SK-N-SH (cell line): ENCODE results near the gene GUK1. TPM values are rescaled to one million over a fixed set of nuclear protein-coding genes. Genes with fewer than 3 reads are reported as not detected.

ENCODE experiments used
- CTCF ChIA-PET: fragments of 300-600, 350-600 bp; formaldehyde crosslinking; extraction: SDS; loops from one replicate; lab custom pipeline; 2021; lab: Yijun Ruan, JAX
- POLR2A ChIA-PET: fragments of 350-600 bp; sonication (Branson Sonifier 250); formaldehyde crosslinking; extraction: SDS; loops from one replicate; lab custom pipeline; 2020; ENCODE audit warnings: antibody characterized with exemption, inconsistent platforms; lab: Yijun Ruan, JAX
- DNase-seq: peaks from one replicate; pipeline ENCODE4 v3.0.0; 2012
- H2AFZ ChIP-seq: fragments of 200-600 bp; sonication (generic); 2 replicates; pipeline ENCODE4 v1.8.1; 2016; ENCODE audit warnings: antibody characterized with exemption, mild to moderate bottlenecking, low read depth
- H3F3A ChIP-seq: fragments of 200-600 bp; sonication (generic); replicated peaks from 2 replicates; pipeline ENCODE3; 2016; ENCODE audit warnings: antibody characterized with exemption, mild to moderate bottlenecking; ENCODE audit not compliant: insufficient read depth
- H3K27ac ChIP-seq, 2 experiments: fragments of 200-500 bp in 1 of 2; fragments of 200-600 bp in 1 of 2; sonication (Bioruptor generic) in 1 of 2; sonication (generic), shearing (Covaris generic) in 1 of 2; 2 replicates each; pipeline versions ENCODE4 v1.5.1 to v1.6.1; 2014 to 2016; ENCODE audit warnings: low read depth in 2 of 2, inconsistent platforms in 1 of 2, low read length in 1 of 2, mild to moderate bottlenecking in 1 of 2, mixed read lengths in 1 of 2
- H3K27me3 ChIP-seq: fragments of 200-600 bp; sonication (generic), shearing (Covaris generic); 2 replicates; pipeline ENCODE4 v1.6.1; 2016; ENCODE audit warnings: mixed run types; ENCODE audit not compliant: insufficient read depth
- H3K36me3 ChIP-seq, 2 experiments: fragments of 200-500 bp in 1 of 2; fragments of 200-600 bp in 1 of 2; sonication (Bioruptor generic) in 1 of 2; sonication (generic) in 1 of 2; replicated peaks in 1 of 2; 2 replicates each; pipeline versions ENCODE3 to v1.5.1; 2014 to 2016; ENCODE audit warnings: low read length in 1 of 2, mild to moderate bottlenecking in 1 of 2; ENCODE audit not compliant: insufficient read depth in 2 of 2, control insufficient read depth in 1 of 2
- H3K4me1 ChIP-seq, 2 experiments: fragments of 200-500 bp in 1 of 2; fragments of 200-600 bp in 1 of 2; sonication (Bioruptor generic) in 1 of 2; sonication (generic), shearing (Covaris generic) in 1 of 2; 2 replicates each; pipeline versions ENCODE4 v1.5.1 to v1.6.1; 2014 to 2016; ENCODE audit warnings: low read depth in 1 of 2, low read length in 1 of 2, mixed run types in 1 of 2; ENCODE audit not compliant: insufficient read depth in 2 of 2, control insufficient read depth in 1 of 2
- H3K4me2 ChIP-seq: fragments of 200-600 bp; sonication (generic), shearing (Covaris generic); 2 replicates; pipeline ENCODE4 v1.6.1; 2017; ENCODE audit warnings: mixed run types
- H3K4me3 ChIP-seq, 2 experiments: fragments of 200-500 bp in 1 of 2; fragments of 200-600 bp in 1 of 2; sonication (Bioruptor generic) in 1 of 2; sonication (generic), shearing (Covaris generic) in 1 of 2; 2 replicates each; pipeline versions ENCODE4 v1.5.1 to v1.8.1; 2014 to 2016; ENCODE audit warnings: low read depth in 2 of 2, inconsistent platforms in 1 of 2, low read length in 1 of 2, mild to moderate bottlenecking in 1 of 2, mixed read lengths in 1 of 2, moderate library complexity in 1 of 2
- H3K79me2 ChIP-seq: fragments of 200-600 bp; sonication (generic); 2 replicates; pipeline ENCODE4 v1.8.1; 2017; ENCODE audit warnings: mild to moderate bottlenecking; ENCODE audit not compliant: insufficient read depth
- H3K9ac ChIP-seq: fragments of 200-600 bp; sonication (generic); 2 replicates; pipeline ENCODE4 v1.6.1; 2017; ENCODE audit warnings: mixed run types
- H3K9me2 ChIP-seq: fragments of 200-600 bp; sonication (generic); 2 replicates; pipeline ENCODE4 v1.6.1; 2017; ENCODE audit warnings: mixed run types
- H3K9me3 ChIP-seq: fragments of 200-600 bp; sonication (generic); 2 replicates; pipeline ENCODE4 v1.6.1; 2017; ENCODE audit warnings: mixed run types, mild to moderate bottlenecking, moderate library complexity
- H4K20me1 ChIP-seq: fragments of 200-600 bp; sonication (generic); 2 replicates; pipeline ENCODE4 v1.6.1; 2017; ENCODE audit warnings: mild to moderate bottlenecking, mixed run types; ENCODE audit not compliant: insufficient read depth
- CTCF ChIP-seq: fragments of 200-600 bp; sonication (generic); IDR thresholded peaks from 2 replicates; pipeline ENCODE4 v1.6.1; 2017; ENCODE audit warnings: antibody characterized with exemption, mild to moderate bottlenecking, moderate library complexity
- EP300 ChIP-seq, 2 experiments: IDR thresholded peaks; 2 replicates each; pipeline versions ENCODE4 v1.4.0 to v1.6.1; 2012; ENCODE audit warnings: borderline replicate concordance in 1 of 2, low read depth in 1 of 2, low read length in 1 of 2
- FOSL2 ChIP-seq: IDR thresholded peaks from 2 replicates; pipeline ENCODE4 v1.4.0; 2012; ENCODE audit warnings: low read depth, mild to moderate bottlenecking, moderate library complexity, borderline replicate concordance
- FOXM1 ChIP-seq: IDR thresholded peaks from 2 replicates; pipeline ENCODE4 v1.4.0; 2012; ENCODE audit warnings: low read depth, mild to moderate bottlenecking
- MAX ChIP-seq: IDR thresholded peaks from 2 replicates; pipeline ENCODE4 v1.4.0; 2012; ENCODE audit warnings: low read depth
- MEF2A ChIP-seq: IDR thresholded peaks from 2 replicates; pipeline ENCODE4 v1.4.0; 2012; ENCODE audit warnings: low read depth, borderline replicate concordance
- MXI1 ChIP-seq: IDR thresholded peaks from 2 replicates; pipeline ENCODE4 v1.6.1; 2012; ENCODE audit warnings: mild to moderate bottlenecking, low read depth, low read length, improper control_type of control experiment
- NFIC ChIP-seq: IDR thresholded peaks from 2 replicates; pipeline ENCODE4 v1.4.0; 2012; ENCODE audit warnings: borderline replicate concordance
- NRF1 ChIP-seq: IDR thresholded peaks from 2 replicates; pipeline ENCODE4 v1.6.1; 2012; ENCODE audit warnings: low read depth, mild to moderate bottlenecking, low read length
- PBX3 ChIP-seq: IDR thresholded peaks from 2 replicates; pipeline ENCODE4; 2012
- RAD21 ChIP-seq: IDR thresholded peaks from 2 replicates; pipeline ENCODE4 v1.6.1; 2012; ENCODE audit warnings: mild to moderate bottlenecking, low read length
- RCOR1 ChIP-seq: fragments of 150-350 bp; IDR thresholded peaks from 2 replicates; pipeline ENCODE4 v1.6.1; 2017; ENCODE audit warnings: antibody characterized with exemption, low read length
- RFX5 ChIP-seq: IDR thresholded peaks from 2 replicates; pipeline ENCODE4 v1.6.1; 2012; ENCODE audit warnings: mild to moderate bottlenecking, improper control_type of control experiment, low read length
- RXRA ChIP-seq: IDR thresholded peaks from 2 replicates; pipeline ENCODE4 v1.4.0; 2012; ENCODE audit warnings: low read depth, mild to moderate bottlenecking, borderline replicate concordance
- USF2 ChIP-seq: fragments of 150-350 bp; IDR thresholded peaks from 2 replicates; pipeline ENCODE4 v1.6.1; 2017; ENCODE audit warnings: antibody characterized with exemption, low read length, low read depth, borderline replicate concordance
- YY1 ChIP-seq: IDR thresholded peaks from 2 replicates; pipeline ENCODE4 v1.4.0; 2012; ENCODE audit warnings: low read depth, mild to moderate bottlenecking
- ZBTB33 ChIP-seq: IDR thresholded peaks from 2 replicates; pipeline ENCODE4 v1.4.0; 2012; ENCODE audit warnings: low read depth, borderline replicate concordance
- WGBS: methylation state at CpG from one replicate; pipeline ENCODE4 v1.1.6; 2017; ENCODE audit warnings: low lambda C conversion rate; 5-methylcytosine and 5-hydroxymethylcytosine counted together
- polyA plus RNA-seq, 3 experiments: library from polyadenylated mRNA; depleted of rRNA; stranded (reverse); fragments of >200 nt; gene quantifications; 2 replicates each; pipeline ENCODE4 v1.2.3, GENCODE V29; 2012

GUK1 gene
- polyA plus RNA-seq, 1 of the 3 experiments (the other 2 are of a cell fraction): 742 TPM

- 21% methylated on average over 2 of the region's 2 CpGs for WGBS
- POLR2A ChIA-PET: no interaction called here
These were observed 22.0 kb upstream of the GUK1 start for GRCh38 chr1:228118040-228118439.

More at GRCh38 chr1:228118040-228118439, 22.0 kb upstream of the GUK1 start:
- no peaks in the 10 kb centered on the region for H3K27me3 ChIP-seq
- no peaks in the 10 kb centered on the region for H3K79me2 ChIP-seq
- no peaks in the 10 kb centered on the region for H4K20me1 ChIP-seq
- H3K9me2 ChIP-seq: no peaks in the 10 kb centered on the region
- TF ChIP-seq MEF2A (no peak), NRF1 (no peak), FOXM1 (no peak), EP300 (IDR thresholded peaks at IDR 0.05; ENCODE audit: borderline replicate concordance in 1 of 2, low read depth in 1 of 2, low read length in 1 of 2) (no peak), RCOR1 (no peak), FOSL2 (no peak), MXI1 (no peak), RAD21 (no peak), USF2 (no peak), CTCF (no peak), NFIC (no peak), ZBTB33 (no peak), YY1 (no peak), PBX3 (no peak), MAX (no peak), RXRA (no peak), RFX5 (no peak)
- no peak overlapping the region for H2AFZ ChIP-seq
- no peak overlapping the region for H3K27ac ChIP-seq
- peaks cover 13% of the 10 kb centered on the region for H3K9me3 ChIP-seq
- H3K4me1 ChIP-seq: no peaks in the 10 kb centered on the region
- no peak overlapping the region for H3K4me3 ChIP-seq
- no peak for DNase-seq
- H3K36me3 ChIP-seq: no peaks in the 10 kb centered on the region
- CTCF ChIA-PET: interaction anchor here (6.1 kb wide), 1 partner anchor 14 kb away, joined by 36 read pairs; no protein-coding TSS in a partner anchor
- H3F3A ChIP-seq: peaks cover 3% of the 10 kb centered on the region
- H3K4me2 ChIP-seq: no peak overlapping the region
- H3K9ac ChIP-seq: no peak overlapping the region
